Stimulated activated CD4-positive, alpha-beta T cell treated with anti-CD3 and anti-CD28 coated beads, TNF-alpha, amount 100 ng/mL, for 1 hour (primary cell): ENCODE measurements around the gene SNAI3.
A peak's percentile ranks its signal among the peaks of the same experiment; 100 is the strongest.

ENCODE experiments used
- DNase-seq, 3 donors: peaks; one replicate each; pipeline ENCODE4 v3.0.0-alpha.2; 2020; ENCODE audit warnings: low read depth in 3 of 3, low spot score in 1 of 3

The SNAI3 gene

GRCh38 chr16:88705801-88706228 lies 19.5 kb upstream of the SNAI3 start:
- no peak for DNase-seq

GRCh38 chr16:88705076-88705684 lies 18.9 kb upstream of the SNAI3 start:
- DNase-seq = no peak

- DNase-seq = peak in 2 of 3 donors; percentile 51 to 57
Measured at GRCh38 chr16:88703486-88704309, 17.4 kb upstream of the SNAI3 start.

DNA sequence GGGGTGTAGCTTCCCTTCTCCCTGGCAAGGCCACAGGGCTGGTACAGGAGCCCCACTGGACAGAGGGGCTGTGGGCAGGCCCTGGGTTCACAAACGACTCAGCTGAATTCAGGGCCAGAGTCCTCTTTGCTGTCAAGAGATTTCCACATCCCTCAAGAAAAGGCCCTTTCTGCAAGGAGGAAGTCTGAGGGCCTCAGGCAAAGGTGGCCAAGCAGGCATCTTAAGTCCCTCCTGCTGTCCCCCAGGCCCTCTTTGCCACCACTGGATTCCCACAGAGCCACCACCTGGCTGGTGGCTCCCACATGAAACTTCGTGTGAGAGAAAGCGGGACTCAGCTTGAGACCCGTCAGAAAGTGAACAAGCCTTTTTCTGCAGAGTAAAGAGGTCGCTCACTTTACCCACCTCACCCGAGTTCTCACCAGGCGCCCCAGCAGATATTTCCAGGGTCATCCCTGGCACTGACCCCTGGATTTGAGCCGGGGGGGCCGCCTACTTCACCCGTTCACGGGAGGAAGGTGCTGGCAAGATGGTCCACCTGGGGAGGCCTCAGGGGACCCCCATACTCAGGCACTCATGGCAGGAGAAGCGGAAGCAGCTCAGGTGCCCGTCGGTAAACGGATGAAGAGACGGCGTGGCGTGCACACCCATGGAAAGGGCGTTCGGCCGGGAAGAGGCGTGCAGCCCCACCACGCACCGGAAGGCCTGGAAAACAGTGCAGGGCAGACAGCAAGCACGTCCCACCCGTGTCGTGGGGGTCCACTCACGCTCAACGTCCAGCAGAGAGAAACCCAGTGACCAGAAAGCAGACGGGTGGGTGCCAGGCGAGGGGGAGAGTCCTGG lies 16.3 kb upstream of the SNAI3 start:
- no peak for DNase-seq

- no peak for DNase-seq
Measured at GRCh38 chr16:88701581-88702370, 15.5 kb upstream of the SNAI3 start.

DNA sequence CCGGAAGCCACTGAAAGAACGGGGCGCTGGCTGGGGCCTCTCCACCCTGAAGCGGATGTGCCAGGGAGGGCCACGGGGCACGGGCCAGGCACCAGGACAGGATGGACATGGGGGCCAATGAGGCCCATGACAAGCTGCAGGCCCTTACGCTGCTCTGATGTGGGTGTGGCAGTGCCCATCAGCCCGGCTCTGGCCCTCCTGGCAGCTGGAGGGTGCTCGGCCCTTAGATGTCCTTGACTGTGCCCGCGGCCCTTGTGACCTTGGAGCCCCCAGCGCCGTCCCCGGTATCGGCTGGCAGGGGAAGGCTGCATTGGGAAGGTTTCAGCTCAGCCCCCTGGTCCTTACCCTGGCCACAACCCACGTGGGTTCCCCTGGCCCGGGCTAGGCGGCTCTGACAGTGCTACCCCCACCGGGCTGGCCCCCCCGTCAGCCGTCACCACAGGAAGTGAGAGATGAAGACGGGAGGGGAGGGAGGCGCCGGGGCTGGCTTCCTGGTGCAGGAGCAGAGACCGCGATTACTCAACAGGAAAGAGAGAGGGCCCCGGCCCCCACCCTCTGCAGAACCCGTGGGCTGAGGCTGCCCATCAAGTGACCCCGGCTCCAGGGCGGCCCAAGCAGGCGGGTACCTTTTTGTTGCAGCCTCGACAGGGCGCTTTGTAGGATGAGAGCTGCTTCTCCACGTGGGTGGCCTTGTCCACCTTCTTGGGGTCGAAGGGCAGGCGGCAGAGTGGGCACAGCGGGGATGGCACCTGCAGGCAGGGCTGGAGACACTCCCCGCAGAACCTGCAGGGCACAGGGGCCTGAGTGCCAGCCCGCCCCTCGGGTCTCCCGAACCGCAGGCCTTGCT lies 14.6 kb upstream of the SNAI3 start:
- peak; percentile 86 to 89 (median 87) for DNase-seq

DNA sequence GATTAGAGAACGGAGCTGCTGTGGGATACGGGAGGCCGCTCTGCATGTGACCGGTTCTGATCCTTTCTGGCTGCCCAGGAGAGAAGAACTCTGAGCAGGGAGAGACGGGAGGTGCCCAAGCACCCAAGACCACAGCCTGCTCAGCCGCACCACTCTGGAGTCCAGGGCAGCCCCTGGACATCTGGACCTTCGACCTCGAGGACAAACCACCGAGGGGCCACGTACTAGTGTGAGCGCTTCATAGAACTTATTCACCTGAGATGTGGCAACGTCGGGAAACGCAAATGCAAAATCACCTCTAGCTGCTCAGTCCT lies 14.0 kb upstream of the SNAI3 start:
- DNase-seq = no peak

GRCh38 chr16:88699180-88699579 lies 12.9 kb upstream of the SNAI3 start:
- no peak for DNase-seq

DNA sequence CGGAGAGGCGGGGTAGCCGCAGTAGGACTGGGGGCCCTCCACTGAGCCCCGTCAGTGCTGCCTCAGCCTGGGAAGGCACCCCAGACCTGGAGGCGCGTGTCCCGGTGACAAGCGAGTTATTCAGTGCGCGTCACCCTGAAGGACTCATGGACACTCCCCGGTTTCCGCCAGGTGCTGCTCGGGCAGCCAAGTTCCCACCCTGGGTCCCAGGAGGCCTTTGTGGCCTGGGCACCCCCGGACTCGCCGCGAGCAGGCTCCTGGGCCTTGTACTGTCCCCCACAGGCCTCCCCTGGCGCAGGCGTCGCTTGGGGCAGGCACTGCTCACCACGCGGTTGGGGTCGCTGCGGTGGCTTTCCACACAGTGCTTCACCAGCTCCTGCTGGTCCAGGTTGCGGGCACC lies 12.3 kb upstream of the SNAI3 start:
- DNase-seq = no peak

GRCh38 chr16:88697831-88698615 lies 11.7 kb upstream of the SNAI3 start:
- no peak for DNase-seq

DNA sequence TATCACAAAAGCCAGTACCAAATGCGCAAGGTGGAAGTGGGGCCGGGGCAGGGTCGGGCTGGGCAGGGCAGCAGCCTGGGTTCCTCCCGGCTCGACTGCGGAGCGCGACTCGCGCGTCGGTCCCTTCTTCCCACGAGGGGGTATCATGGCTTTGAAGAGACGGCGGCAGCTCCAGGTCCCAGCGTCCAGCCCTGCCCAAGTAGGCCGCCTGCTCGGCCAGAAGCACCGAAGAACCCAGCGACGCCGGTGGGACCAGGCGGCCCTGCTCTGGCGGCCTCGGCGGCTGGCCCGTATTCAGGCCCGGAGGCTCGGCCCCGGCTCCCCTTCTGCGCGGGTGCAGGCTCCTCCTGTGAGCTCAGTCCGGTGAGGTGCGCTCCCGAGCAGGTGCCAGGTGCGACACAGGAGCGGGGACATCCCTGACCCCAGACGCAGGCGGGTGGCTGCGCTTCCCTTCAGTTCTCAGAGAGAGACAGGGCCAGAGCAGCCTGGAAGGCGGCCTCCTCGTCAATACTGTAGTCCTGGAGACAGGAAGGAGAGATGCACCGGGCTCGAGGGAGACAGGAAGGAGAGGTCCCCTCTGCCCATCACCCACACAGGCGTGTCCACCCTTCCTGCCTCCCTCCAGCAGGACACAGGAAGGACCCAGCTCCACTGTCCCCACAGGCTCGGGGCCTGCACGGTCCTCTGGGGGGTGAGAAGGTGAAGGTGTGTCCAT lies 11.0 kb upstream of the SNAI3 start:
- DNase-seq = no peak

GRCh38 chr16:88696441-88696840 lies 10.1 kb upstream of the SNAI3 start:
- no peak for DNase-seq

DNA sequence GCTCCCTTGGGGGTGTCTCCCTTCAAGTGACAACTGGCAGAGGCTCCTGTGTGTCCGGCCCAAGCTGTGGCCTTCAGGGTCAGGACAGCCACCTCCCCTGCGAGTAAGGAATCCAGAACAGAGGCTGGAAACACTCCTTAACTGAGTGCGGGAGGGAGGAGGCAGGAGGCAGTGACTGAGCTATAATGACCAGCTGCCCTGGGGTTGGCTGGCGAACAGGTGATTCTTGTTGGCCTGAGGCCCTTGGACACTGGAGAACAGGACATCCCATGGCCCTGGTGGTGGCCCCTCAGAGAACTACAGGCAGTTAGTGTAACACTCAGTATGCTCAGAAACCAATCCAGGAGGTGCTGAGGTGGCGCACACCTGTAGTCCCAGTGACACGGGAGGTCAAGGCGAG lies 9.4 kb upstream of the SNAI3 start:
- DNase-seq = no peak

- no peak for DNase-seq
Measured at GRCh38 chr16:88695218-88695617, 8.9 kb upstream of the SNAI3 start.

DNA sequence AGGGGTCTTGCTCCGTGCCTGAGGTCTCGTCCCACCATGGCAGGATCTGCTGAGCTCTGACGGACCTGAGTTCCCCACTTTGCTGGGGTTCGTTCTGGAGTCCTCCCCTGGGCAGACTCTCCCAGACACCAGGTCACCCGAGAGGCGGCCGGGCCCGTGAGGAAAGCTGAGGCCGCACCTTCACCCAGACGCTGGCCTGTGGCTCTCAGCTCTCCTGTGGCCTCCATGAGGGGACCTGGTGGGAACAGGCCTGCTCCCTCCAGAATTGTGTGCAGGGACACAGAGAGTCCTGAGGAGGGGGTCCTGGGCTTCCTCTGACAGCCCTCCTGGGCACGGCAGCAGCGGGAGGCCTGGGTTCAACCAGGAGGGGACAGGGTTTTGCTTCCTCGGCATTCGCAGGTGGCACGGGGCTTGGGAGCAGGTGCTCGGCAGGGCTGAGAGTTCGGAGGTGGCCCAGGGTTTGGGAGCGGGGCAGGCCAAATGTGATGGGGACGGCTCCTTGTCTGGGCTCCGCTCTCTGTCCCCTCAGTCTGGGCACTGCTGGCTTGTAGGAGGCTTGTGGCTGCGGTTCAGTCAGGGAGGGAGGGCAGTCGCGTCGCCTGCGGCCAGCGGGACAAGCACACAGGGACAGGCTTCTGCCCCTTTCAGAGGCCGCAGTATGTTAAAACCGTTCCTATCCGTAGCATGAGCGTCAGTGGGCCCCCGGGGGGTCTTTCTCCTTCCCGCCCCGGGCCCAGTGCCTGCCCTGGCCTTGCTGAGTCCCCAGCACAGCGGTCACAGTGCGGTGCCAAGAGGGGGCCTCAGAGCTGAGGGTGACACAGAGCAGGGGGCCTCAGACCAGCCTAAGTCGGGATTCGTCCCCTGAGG lies 8.1 kb upstream of the SNAI3 start:
- DNase-seq = no peak

DNA sequence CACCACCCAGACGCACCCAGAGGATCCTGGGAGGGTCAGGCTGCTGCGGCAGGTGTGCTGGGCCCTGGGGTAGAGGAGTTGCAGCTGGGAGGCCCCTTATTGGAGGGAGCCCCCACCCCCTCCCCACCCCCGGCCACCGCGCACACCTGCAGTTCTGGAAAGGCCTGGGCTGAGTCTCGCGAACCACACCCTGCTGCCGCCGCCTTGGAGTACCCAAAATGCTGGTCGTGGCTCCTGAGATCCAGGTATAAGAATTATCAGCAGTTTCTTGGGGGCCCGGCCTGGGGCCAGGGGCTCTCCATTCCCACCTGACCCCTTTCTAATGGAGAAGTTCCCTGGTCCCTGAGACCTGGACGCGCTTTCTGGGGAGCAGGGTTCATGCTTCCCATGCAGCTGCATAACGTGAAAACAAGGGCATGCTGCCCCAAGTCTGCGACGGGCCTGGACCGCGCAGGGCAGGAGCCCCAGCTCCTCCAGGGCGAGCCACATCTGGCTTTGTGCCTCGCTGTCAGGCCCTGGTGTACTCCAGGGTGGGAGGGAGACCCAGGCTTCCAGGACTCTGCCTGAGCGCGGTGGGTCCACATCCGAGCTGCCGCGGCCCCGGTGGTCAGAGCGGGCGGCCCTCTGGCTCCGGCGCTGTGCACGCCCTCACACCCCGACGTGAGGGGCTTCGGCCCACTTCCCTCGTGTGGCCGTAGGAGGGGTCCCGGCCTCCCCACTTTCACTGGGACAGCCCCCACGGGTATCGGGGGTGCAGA lies 7.3 kb upstream of the SNAI3 start:
- DNase-seq = no peak

DNA sequence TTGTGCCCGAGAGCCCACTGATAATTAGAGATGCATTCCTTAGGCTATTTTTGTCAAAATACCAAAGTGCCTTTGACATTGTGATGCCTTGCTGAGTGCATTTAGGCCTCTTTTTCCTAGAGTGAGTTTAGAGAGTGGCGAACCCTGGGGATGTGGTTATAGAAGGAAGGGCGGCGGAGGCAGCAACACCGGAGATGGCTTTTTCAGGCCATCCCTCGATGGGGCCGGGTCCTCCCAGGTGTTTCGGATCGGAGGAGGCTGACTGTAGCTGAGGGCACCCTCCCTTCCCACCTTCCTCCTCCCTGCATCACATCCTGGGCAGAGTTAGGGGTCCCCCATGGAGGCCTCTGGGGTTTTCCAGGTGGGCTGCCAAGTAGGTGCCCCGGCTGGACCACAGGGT lies 6.6 kb upstream of the SNAI3 start:
- no peak for DNase-seq
